Measurements from ENCODE around the gene FZD1. TPM values are rescaled to one million over a fixed set of nuclear protein-coding genes. Genes with fewer than 3 reads are reported as not detected.

Gene FZD1
- total and polyA plus RNA-seq, 2 donors: 1.4 to 2.8 TPM

- DNase-seq (ENCODE audit: low read depth in 6 of 9, low spot score in 9 of 9): no peak
- Histone ChIP-seq H3K27ac (ENCODE audit: low read depth in 1 of 2, low read length in 1 of 2) (no peak overlapping the region), H3K27me3 (ENCODE audit: control insufficient read depth in 2 of 2, insufficient read depth in 1 of 2, low read length in 1 of 2) (no peaks in the 10 kb centered on the region), H3K36me3 (ENCODE audit: control insufficient read depth in 2 of 2, insufficient read depth in 2 of 2, low read length in 1 of 2) (no peaks in the 10 kb centered on the region), H3K4me1 (ENCODE audit: control insufficient read depth in 2 of 2, insufficient read depth in 2 of 2, low read length in 2 of 2) (no peaks in the 10 kb centered on the region), H3K9me3 (ENCODE audit: control insufficient read depth in 2 of 2, insufficient read depth in 1 of 2, low read length in 1 of 2) (no peaks in the 10 kb centered on the region), H3K4me3 (ENCODE audit: low read length in 2 of 2) (no peak overlapping the region)
These were observed 12.7 kb downstream of the FZD1 start for GRCh38 chr7:91276909-91277308.

GRCh38 chr7:91280185-91280584, 16.0 kb downstream of the FZD1 start:
- H3K27me3 ChIP-seq (ENCODE audit: control insufficient read depth in 2 of 2, insufficient read depth in 1 of 2, low read length in 1 of 2): no peaks in the 10 kb centered on the region
- no peaks in the 10 kb centered on the region for H3K36me3 ChIP-seq (ENCODE audit: control insufficient read depth in 2 of 2, insufficient read depth in 2 of 2, low read length in 1 of 2)
- H3K9me3 ChIP-seq (ENCODE audit: control insufficient read depth in 2 of 2, insufficient read depth in 1 of 2, low read length in 1 of 2): no peaks in the 10 kb centered on the region
- H3K4me3 ChIP-seq (ENCODE audit: low read length in 2 of 2): no peak overlapping the region
- no peak overlapping the region for H3K27ac ChIP-seq (ENCODE audit: low read depth in 1 of 2, low read length in 1 of 2)
- no peak for DNase-seq (ENCODE audit: low read depth in 6 of 9, low spot score in 9 of 9)
- no peaks in the 10 kb centered on the region for H3K4me1 ChIP-seq (ENCODE audit: control insufficient read depth in 2 of 2, insufficient read depth in 2 of 2, low read length in 2 of 2)
- WGBS: 48% methylated on average over 1 of the region's 1 CpG

GRCh38 chr7:91280604-91281003, 16.4 kb downstream of the FZD1 start:
- no peaks in the 10 kb centered on the region for H3K9me3 ChIP-seq (ENCODE audit: control insufficient read depth in 2 of 2, insufficient read depth in 1 of 2, low read length in 1 of 2)
- no peak overlapping the region for H3K4me3 ChIP-seq (ENCODE audit: low read length in 2 of 2)
- no peak overlapping the region for H3K27ac ChIP-seq (ENCODE audit: low read depth in 1 of 2, low read length in 1 of 2)
- no peaks in the 10 kb centered on the region for H3K4me1 ChIP-seq (ENCODE audit: control insufficient read depth in 2 of 2, insufficient read depth in 2 of 2, low read length in 2 of 2)
- 96% methylated on average over 1 of the region's 1 CpG for WGBS
- no peak for DNase-seq (ENCODE audit: low read depth in 6 of 9, low spot score in 9 of 9)
- H3K36me3 ChIP-seq (ENCODE audit: control insufficient read depth in 2 of 2, insufficient read depth in 2 of 2, low read length in 1 of 2): no peaks in the 10 kb centered on the region
- no peaks in the 10 kb centered on the region for H3K27me3 ChIP-seq (ENCODE audit: control insufficient read depth in 2 of 2, insufficient read depth in 1 of 2, low read length in 1 of 2)

- WGBS: 88% methylated on average over 7 of the region's 7 CpGs
- DNase-seq (ENCODE audit: low read depth in 6 of 9, low spot score in 9 of 9): no peak
- Histone ChIP-seq H3K9me3 (ENCODE audit: control insufficient read depth in 2 of 2, insufficient read depth in 1 of 2, low read length in 1 of 2) (no peaks in the 10 kb centered on the region), H3K4me3 (ENCODE audit: low read length in 2 of 2) (no peak overlapping the region), H3K36me3 (ENCODE audit: control insufficient read depth in 2 of 2, insufficient read depth in 2 of 2, low read length in 1 of 2) (no peaks in the 10 kb centered on the region), H3K27ac (ENCODE audit: low read depth in 1 of 2, low read length in 1 of 2) (no peak overlapping the region), H3K4me1 (ENCODE audit: control insufficient read depth in 2 of 2, insufficient read depth in 2 of 2, low read length in 2 of 2) (no peaks in the 10 kb centered on the region), H3K27me3 (ENCODE audit: control insufficient read depth in 2 of 2, insufficient read depth in 1 of 2, low read length in 1 of 2) (no peaks in the 10 kb centered on the region)
These were observed 21.6 kb downstream of the FZD1 start for GRCh38 chr7:91285696-91286355.

- no peak for DNase-seq (ENCODE audit: low read depth in 6 of 9, low spot score in 9 of 9)
- WGBS: 92% methylated on average over 6 of the region's 6 CpGs
- no peak overlapping the region for H3K4me3 ChIP-seq (ENCODE audit: low read length in 2 of 2)
These were observed 22.2 kb downstream of the FZD1 start for GRCh38 chr7:91286432-91286831.

GRCh38 chr7:91287371-91288084, 23.3 kb downstream of the FZD1 start:
- Histone ChIP-seq H3K4me1 (ENCODE audit: control insufficient read depth in 2 of 2, insufficient read depth in 2 of 2, low read length in 2 of 2) (no peaks in the 10 kb centered on the region), H3K27me3 (ENCODE audit: control insufficient read depth in 2 of 2, insufficient read depth in 1 of 2, low read length in 1 of 2) (no peaks in the 10 kb centered on the region), H3K9me3 (ENCODE audit: control insufficient read depth in 2 of 2, insufficient read depth in 1 of 2, low read length in 1 of 2) (no peaks in the 10 kb centered on the region), H3K36me3 (ENCODE audit: control insufficient read depth in 2 of 2, insufficient read depth in 2 of 2, low read length in 1 of 2) (no peaks in the 10 kb centered on the region), H3K4me3 (ENCODE audit: low read length in 2 of 2) (no peak overlapping the region), H3K27ac (ENCODE audit: low read depth in 1 of 2, low read length in 1 of 2) (no peak overlapping the region)
- no peak for DNase-seq (ENCODE audit: low read depth in 6 of 9, low spot score in 9 of 9)
- WGBS: 67% methylated on average over 4 of the region's 4 CpGs

More at GRCh38 chr7:91286432-91286831, 22.2 kb downstream of the FZD1 start:
- H3K27me3 ChIP-seq (ENCODE audit: control insufficient read depth in 2 of 2, insufficient read depth in 1 of 2, low read length in 1 of 2): no peaks in the 10 kb centered on the region
- no peaks in the 10 kb centered on the region for H3K9me3 ChIP-seq (ENCODE audit: control insufficient read depth in 2 of 2, insufficient read depth in 1 of 2, low read length in 1 of 2)
- H3K36me3 ChIP-seq (ENCODE audit: control insufficient read depth in 2 of 2, insufficient read depth in 2 of 2, low read length in 1 of 2): no peaks in the 10 kb centered on the region
- H3K4me1 ChIP-seq (ENCODE audit: control insufficient read depth in 2 of 2, insufficient read depth in 2 of 2, low read length in 2 of 2): no peaks in the 10 kb centered on the region
- no peak overlapping the region for H3K27ac ChIP-seq (ENCODE audit: low read depth in 1 of 2, low read length in 1 of 2)

GRCh38 chr7:91288208-91288824, 24.1 kb downstream of the FZD1 start:
- Histone ChIP-seq H3K27me3 (ENCODE audit: control insufficient read depth in 2 of 2, insufficient read depth in 1 of 2, low read length in 1 of 2) (no peaks in the 10 kb centered on the region), H3K4me1 (ENCODE audit: control insufficient read depth in 2 of 2, insufficient read depth in 2 of 2, low read length in 2 of 2) (no peaks in the 10 kb centered on the region), H3K27ac (ENCODE audit: low read depth in 1 of 2, low read length in 1 of 2) (no peak overlapping the region), H3K9me3 (ENCODE audit: control insufficient read depth in 2 of 2, insufficient read depth in 1 of 2, low read length in 1 of 2) (no peaks in the 10 kb centered on the region), H3K36me3 (ENCODE audit: control insufficient read depth in 2 of 2, insufficient read depth in 2 of 2, low read length in 1 of 2) (no peaks in the 10 kb centered on the region), H3K4me3 (ENCODE audit: low read length in 2 of 2) (no peak overlapping the region)
- 92% methylated on average over 3 of the region's 3 CpGs for WGBS
- no peak for DNase-seq (ENCODE audit: low read depth in 6 of 9, low spot score in 9 of 9)

GRCh38 chr7:91289633-91290254, 25.5 kb downstream of the FZD1 start:
- 88% methylated on average over 5 of the region's 5 CpGs for WGBS
- Histone ChIP-seq H3K27ac (ENCODE audit: low read depth in 1 of 2, low read length in 1 of 2) (no peak overlapping the region), H3K4me3 (ENCODE audit: low read length in 2 of 2) (no peak overlapping the region), H3K9me3 (ENCODE audit: control insufficient read depth in 2 of 2, insufficient read depth in 1 of 2, low read length in 1 of 2) (no peaks in the 10 kb centered on the region), H3K36me3 (ENCODE audit: control insufficient read depth in 2 of 2, insufficient read depth in 2 of 2, low read length in 1 of 2) (no peaks in the 10 kb centered on the region), H3K4me1 (ENCODE audit: control insufficient read depth in 2 of 2, insufficient read depth in 2 of 2, low read length in 2 of 2) (no peaks in the 10 kb centered on the region), H3K27me3 (ENCODE audit: control insufficient read depth in 2 of 2, insufficient read depth in 1 of 2, low read length in 1 of 2) (no peaks in the 10 kb centered on the region)
- no peak for DNase-seq (ENCODE audit: low read depth in 6 of 9, low spot score in 9 of 9)

GRCh38 chr7:91291302-91291701, 27.1 kb downstream of the FZD1 start:
- no peak overlapping the region for H3K27ac ChIP-seq (ENCODE audit: low read depth in 1 of 2, low read length in 1 of 2)
- 97% methylated on average over 5 of the region's 5 CpGs for WGBS

More at GRCh38 chr7:91291302-91291701, 27.1 kb downstream of the FZD1 start:
- no peaks in the 10 kb centered on the region for H3K36me3 ChIP-seq (ENCODE audit: control insufficient read depth in 2 of 2, insufficient read depth in 2 of 2, low read length in 1 of 2)
- no peak for DNase-seq (ENCODE audit: low read depth in 6 of 9, low spot score in 9 of 9)
- no peak overlapping the region for H3K4me3 ChIP-seq (ENCODE audit: low read length in 2 of 2)
- no peaks in the 10 kb centered on the region for H3K27me3 ChIP-seq (ENCODE audit: control insufficient read depth in 2 of 2, insufficient read depth in 1 of 2, low read length in 1 of 2)
- no peaks in the 10 kb centered on the region for H3K9me3 ChIP-seq (ENCODE audit: control insufficient read depth in 2 of 2, insufficient read depth in 1 of 2, low read length in 1 of 2)
- H3K4me1 ChIP-seq (ENCODE audit: control insufficient read depth in 2 of 2, insufficient read depth in 2 of 2, low read length in 2 of 2): no peaks in the 10 kb centered on the region
